ENCODE data around the gene ZNF546.
"Not testable (repeated sequence)": the region's sequence is repeated elsewhere in the genome, so short reads cannot be mapped to it uniquely, and the experiment has no call there.

Gene ZNF546

DNA sequence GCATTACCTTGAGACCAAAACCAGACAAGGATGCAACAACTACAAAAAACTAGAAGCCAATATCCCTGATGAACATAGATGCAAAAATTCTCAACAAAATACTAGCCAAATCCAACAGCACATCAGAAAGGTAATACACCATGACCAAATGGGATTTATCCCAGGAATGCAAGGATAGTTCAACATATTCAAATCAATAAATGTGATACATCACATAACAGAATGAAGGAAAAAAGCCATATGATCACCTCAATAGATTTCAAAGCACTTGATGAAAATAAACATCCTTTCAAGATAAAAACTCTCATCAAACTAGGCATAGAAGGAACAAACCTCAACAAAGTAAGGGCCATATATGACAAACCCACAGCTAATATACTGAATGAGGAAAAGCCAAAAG is 10.2 kb upstream of the ZNF546 start:
- DNase-seq (ENCODE audit: low spot score), result no peak

DNA sequence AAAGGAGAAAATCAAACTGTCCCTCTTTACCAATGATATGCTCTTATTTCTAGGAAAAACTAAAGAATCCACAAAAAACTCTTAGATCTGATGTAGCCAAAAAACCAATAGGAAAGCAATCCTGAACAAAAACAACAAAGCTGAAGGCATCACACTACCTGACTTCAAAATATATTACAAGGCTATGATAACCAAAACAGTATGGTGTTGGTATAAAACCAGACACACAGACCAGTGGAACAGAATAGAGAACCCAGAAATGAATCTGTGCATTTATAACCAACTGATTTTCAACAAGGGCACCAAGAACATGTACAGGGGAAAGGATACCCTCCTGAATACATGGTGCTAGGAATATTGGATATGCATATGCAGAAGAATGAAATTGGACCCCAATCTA is 9.7 kb upstream of the ZNF546 start:
- DNase-seq (ENCODE audit: low spot score), result no peak

DNA sequence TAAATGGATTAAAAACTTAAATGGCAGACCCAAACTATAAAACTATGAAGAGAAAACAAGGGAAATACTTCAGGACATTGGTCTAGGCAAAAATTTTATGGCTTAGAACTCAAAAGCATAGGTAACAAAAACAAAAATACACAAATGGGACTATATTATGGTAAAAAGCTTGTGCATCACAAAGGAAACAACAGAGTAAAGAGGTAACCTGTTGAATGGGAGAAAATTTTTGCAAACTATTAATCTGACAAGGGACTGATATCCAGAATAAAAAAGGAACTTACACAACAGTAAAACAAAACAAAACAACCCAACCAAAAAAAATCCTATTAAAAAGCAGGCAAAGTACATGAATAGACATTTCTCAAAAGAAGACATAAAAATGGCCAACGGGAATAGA is 9.3 kb upstream of the ZNF546 start:
- no peak for DNase-seq (ENCODE audit: low spot score)

DNA sequence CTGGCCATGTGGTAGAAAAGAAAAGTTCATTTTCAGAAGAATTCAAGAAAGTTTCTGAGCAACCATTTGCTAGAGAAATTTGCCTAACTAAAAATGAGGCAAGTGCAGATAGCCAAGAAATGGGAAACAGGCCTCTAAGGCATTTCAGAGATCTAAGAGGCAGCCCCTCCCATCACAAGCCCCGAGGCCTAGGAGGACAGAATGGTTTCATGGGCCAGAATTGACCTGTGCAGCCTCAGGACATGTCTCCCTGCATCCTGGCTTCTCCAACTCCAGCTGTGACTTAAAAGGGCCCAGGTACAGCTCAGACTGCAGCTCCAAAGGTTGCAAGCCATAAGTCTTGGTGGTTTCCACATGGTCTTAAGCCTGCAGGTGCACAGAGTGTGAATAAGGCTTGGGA is 3.3 kb upstream of the ZNF546 start:
- no peak for DNase-seq (ENCODE audit: low spot score)

DNA sequence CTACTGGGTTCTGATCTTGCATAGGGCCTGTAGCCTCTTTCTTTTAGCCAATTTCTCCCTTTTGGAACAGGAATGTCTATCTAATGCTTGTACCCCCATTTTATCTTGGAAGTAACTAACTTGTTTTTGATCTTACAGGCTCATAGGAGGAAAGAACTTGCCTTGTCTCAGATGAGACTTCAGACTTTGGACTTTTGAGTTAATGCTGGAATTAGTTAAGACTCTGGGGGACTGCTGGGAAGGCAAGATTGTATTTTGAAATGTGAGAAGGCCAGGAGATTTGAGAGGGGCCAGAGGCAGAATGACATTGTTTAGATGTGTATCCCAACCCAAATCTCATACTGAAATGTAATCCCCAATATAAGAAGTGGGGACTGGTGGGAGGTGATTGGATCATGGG is 2.5 kb upstream of the ZNF546 start:
- no peak for DNase-seq (ENCODE audit: low spot score)

DNA sequence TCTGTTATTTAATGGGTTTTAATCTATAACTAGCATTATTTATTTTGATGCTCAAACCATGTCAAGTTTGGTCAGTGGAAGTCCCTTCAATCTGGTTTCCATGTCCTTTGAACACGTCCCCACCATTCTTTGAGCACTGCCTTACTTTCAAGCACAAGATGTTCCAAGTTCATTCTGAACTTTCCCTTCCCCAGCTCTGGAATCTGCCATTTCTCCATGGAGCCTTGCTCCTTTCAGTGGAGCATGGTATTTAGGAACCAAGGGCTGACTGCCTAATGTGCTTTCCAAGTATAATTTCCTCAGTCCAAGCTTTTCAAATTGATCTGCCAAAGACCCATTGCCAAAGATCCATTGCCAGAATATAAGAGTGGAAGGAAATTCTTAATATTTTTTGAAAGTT is 1.1 kb upstream of the ZNF546 start:
- DNase-seq (ENCODE audit: low spot score), result no peak

DNA sequence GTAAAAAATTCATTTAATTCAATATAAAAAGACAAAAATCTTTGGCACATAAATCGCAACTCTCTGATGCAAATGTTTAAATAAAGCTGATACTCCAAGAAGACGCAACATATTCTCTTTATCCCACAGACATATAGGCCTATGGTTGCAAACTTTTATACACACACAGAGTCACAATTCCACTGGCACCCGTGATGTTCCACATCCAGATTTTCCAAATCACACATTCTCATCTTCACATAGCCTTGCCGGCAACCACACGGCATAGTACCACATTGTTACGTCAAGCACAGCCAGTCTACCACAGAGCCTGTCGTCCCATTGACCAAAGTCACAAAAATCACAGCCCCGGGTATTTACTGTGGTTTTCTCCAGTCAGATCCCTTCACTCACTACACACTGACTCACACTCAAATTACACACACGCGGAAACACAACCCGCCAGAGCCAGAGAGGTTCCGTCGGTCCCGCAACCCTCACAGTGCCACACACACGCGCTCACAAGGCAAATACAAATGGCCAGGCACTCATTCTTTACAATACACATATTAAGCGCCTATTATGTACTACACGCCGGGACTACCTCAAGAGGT is 546 bp upstream of the ZNF546 start:
- DNase-seq (ENCODE audit: low spot score), result no peak

DNA sequence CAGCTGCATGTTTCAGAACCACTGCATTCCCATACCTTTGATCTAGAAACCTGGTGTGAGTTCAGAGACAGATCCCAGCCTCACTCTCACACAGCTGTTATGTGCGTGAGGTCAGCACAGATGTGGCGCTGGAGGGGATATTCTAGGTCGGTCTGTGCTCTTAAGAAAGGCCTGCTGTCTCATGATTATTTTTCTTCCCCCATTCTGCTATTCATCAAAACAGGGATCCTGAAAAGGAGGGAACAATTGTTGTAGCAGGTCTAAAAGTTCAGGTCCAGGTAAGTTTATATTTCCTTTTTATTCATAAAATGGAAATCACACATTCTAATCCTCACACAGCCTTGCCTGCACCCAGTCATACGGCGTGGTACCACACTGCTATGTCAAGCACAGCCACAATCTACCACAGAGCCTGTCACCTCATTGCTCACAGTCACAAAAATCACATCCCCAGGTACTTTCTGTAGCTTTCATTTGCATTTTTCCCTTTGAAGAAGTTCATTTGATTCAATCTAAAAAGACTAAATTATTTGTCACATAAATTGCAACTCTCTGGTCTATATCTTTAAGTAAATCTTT is 867 bp downstream of the ZNF546 start:
- DNase-seq (ENCODE audit: low spot score), result no peak

DNA sequence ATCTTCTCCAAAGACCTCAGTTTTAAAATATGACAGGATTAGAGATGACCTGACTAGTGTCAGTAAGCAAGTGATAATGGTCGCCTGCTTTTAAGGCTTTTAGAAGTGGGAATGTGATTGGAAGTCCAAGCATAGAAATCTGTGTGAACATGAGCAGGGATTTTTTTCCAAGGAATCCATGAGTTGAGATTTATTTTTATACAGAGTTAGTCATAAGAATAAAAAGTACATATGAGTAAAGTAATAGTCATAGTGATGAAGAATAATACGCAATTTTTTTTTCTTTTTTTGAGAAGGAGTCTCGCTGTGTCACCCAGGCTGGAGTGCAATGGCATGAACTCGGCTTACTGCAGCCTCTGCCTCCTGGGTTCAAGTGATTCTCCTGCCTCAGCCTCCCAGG is 1.6 kb downstream of the ZNF546 start:
- no peak for DNase-seq (ENCODE audit: low spot score)

DNA sequence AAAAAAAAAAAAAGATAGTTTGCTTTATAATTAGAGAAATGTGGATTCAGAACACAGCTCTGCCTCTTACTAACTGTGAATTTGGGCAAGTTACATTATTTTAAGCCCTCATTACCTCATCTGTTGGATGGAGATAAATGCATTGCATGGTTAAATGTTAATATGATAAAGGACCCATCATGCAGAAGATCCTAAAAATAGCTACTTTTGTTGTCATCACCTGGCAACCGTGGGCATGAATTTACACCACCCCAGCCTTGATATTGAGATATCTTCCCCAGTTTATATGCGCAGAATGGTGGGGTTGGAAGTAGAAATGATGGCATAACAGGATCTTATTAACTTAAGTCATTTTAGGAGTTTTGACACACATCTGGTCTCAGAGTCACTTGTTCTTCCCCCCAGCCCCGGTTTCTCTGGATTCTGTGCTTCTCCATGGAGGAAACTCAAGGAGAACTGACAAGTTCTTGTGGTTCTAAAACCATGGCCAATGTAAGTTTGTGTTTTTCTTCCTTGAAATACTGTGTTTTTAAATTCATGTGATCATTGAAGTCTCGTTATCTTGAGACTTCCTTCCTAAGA is 8.9 kb downstream of the ZNF546 start:
- DNase-seq (ENCODE audit: low spot score), result no peak

DNA sequence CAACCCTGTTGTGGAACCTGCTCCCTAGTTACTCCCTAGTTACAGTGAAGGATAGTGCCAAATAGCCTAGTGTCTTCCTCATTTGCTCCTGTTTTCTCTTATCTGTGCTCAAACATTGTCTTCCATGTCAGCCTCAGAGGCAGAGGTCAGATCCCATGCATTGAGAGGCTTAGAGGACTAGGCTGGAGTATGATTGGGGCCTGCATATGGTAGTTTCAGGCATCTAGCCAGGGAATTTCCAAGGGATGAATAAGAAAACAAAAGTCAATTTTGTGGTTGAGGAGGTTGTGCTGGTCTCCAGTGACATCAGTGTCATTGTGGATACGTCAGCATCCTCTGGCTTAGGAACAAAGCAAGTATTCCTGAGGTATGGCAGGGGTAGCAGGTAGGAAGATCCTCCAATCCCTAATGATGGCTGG is 9.4 kb downstream of the ZNF546 start:
- no peak for DNase-seq (ENCODE audit: low spot score)

DNA sequence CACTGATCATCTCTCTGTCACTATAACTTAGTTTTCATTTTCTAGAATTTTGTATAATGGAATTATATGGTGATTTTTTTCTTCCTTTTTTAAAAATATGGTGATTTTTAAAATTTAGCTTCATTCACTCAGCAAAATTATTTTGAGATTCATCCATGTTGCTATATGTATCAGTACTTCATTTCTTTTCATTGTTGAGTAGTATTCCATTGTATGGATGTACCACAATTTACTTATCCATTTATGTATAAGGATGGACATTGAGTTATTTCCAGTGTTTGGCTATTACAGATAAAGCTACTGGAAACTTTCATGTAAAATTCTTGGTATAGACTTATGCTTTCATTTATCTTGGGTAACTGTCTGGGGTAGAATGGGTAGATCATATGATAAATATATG is 12.8 kb downstream of the ZNF546 start:
- DNase-seq (ENCODE audit: low spot score), result no peak

DNA sequence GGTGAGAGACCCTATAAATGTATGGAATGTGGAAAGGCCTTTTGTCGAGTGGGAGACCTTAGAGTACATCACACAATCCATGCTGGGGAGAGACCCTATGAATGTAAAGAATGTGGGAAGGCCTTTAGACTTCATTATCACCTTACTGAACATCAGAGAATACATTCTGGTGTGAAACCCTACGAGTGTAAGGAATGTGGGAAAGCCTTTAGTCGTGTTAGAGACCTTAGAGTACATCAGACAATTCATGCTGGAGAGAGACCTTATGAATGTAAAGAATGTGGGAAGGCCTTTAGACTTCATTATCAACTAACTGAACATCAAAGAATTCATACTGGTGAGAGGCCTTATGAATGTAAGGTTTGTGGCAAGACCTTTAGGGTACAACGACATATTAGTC is 17.1 kb downstream of the ZNF546 start:
- DNase-seq (ENCODE audit: low spot score), result no peak

DNA sequence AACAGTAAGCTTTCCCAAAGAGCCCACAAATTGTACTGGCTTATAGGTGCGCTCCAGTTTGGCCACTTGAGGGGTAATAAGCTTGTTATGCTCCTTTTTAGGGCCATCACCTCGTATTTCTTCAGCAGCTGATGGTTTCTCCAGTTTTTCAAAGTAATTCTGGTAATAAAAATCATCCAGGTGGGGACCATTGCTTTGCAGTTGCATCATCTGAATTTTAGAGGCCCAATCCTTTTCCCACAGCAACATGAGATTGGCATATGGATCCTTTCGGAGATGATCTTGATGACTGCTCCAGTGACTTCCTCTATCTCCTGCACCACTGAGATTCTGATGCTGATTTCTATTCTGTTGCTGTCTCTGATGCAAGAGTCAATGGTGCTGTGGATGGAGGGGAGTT is 27.1 kb downstream of the ZNF546 start:
- no peak for DNase-seq (ENCODE audit: low spot score)

DNA sequence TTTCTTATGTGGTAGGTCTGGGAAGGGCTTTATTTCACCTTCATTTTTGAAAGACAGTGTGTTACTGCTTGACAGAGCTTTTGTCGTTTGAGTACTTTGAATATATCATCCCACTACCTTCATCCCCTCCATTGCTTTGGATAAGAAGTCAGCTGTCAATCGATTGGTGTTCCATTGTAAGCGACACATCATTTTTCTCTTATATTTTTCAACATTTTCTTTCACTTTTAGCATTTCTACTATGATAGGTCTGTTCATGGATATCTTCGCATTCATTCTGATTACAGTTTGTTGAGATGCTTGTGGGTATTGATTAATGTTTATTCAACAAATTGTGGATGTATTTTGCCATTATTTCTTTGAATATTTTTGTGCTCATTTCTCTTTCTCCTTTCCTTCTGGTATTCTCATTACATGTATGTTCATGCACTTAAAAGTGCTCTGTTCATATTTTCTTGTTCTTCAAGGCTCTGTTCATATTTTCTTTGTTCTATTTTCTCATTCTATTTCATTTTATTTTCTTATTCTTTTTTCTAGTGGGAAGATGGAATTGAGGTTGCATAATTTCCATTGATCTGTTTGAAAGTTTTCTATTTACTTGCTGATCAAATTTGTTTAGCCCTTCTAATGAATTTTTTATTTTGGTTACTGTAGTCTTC is 29.2 kb downstream of the ZNF546 start:
- no peak for DNase-seq (ENCODE audit: low spot score)

DNA sequence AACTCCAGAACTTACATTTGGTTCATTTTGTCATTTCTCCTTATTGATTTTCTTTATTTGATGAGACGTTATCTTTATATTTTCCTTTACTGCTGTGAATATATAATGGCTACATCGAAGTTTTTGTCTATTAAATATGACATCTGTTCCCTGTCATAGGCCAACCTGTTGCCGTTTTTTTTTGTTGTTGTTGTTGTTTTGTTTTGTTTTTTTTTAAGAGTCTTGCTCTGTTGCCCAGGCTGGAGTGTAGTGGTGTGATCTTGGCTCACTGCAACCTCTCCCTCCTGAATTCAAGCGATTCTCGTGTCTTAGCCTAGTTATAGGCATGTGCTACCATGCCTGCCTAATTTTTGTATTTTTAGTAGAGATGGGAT is 29.7 kb downstream of the ZNF546 start:
- no peak for DNase-seq (ENCODE audit: low spot score)

DNA sequence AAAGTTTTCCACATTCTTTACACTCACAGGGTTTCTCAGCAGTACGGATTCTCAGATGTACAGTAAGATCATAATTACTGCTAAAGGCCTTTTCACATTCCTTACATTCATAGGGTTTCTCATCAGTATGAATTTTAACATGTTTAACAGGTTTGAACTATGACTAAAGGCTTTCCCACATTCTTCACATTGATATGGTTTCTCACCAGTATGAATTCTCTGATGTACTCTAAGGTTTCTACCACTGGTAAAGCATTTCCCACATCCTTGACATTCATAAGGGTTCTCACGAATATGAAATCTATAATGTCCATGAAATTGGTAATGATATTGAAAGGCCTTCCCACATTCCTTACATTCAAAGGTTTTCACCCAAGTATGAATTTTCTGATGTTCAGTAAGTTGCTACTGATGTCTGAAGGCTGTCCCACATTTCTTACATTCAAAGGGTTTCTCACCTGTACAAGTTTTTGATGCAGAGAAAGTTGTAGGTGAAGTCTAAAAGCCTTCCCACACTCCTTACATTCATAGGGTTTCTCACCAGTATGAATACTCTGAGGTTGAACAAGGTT is 37.2 kb downstream of the ZNF546 start:
- no peak for DNase-seq (ENCODE audit: low spot score)

DNA sequence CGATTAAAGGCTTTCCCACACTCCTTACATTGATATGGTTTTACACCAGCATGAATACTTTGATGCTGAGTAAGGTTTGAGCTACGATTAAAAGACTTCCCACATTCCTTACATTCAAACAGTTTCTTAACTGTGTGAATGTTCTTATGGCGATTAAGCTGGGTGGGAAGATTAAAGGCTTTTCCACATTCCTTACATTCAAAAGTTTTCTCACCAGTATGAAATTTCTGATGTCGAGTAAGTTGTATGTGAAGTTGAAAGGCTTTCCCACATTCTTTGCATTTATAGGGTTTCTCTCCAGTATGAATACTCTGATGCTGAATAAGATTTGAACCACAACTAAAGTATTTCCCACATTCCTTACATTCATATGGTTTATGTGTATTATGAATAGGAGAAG is 39.1 kb downstream of the ZNF546 start:
- DNase-seq (ENCODE audit: low spot score), result no peak

DNA sequence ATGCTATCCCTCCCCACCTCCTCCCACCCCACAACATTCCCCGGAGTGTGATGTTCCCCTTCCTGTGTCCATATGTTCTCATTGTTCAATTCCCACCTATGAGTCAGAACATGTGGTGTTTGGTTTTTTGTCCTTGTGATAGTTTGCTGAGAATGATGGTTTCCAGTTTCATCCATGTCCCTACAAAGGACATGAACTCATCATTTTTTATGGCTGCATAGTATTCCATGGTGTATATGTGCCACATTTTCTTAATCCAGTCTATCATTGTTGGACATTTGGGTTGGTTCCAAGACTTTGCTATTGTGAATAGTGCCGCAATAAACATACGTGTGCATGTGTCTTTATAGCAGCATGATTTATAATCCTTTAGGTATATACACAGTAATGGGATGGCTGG is 41.2 kb downstream of the ZNF546 start:
- not testable (repeated sequence) for DNase-seq (ENCODE audit: low spot score)

DNA sequence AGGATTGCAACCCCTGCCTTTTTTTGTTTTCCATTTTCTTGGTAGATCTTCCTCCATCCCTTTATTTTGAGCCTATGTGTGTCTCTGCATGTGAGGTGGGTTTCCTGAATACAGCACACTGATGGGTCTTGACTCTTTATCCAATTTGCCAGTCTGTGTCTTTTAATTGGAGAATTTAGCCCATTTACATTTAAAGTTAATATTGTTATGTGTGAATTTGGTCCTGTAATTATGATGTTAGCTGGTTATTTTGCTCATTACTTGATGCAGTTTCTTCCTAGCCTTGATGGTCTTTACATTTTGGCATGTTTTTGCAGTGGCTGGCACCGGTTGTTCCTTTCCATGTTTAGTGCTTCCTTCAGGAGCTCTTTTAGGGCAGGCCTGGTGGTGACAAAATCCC is 44.9 kb downstream of the ZNF546 start:
- not testable (repeated sequence) for DNase-seq (ENCODE audit: low spot score)

DNA sequence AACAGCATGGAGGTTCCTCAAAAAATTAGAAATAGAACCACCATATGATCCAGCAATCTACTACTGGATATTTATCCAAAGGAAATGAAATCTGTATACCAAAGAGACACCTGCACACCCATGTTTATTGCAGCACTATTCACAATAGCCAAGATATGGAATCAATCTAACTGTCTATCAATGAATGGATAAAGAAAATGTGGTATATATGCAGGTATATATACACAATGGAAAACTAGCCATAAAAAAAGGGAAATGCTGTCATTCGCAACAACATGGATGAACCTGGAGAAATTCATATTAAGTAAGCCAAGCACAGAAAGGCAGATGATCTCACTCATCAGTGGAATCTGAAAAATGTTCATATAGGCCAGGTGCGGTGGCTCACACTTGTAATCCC is 56.6 kb downstream of the ZNF546 start:
- no peak for DNase-seq (ENCODE audit: low spot score)

DNA sequence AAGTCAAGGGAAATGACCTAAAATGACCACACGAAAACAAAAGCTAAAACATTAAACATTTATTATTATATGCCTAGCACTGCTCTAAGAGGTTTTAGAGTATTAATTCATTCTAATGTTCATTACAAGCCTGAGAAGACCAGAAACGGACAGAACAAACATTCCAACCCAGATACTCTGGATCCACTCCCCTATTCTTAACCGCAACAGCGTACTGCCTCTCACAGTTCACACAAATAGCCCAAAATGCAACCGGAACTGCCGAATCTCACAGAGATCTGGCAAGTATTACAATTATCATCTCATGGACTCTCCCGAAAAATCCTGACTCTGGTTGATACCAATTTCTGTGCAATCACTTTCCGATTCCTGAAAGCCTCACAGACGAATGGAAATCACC is 57.8 kb downstream of the ZNF546 start:
- DNase-seq (ENCODE audit: low spot score), result no peak

DNA sequence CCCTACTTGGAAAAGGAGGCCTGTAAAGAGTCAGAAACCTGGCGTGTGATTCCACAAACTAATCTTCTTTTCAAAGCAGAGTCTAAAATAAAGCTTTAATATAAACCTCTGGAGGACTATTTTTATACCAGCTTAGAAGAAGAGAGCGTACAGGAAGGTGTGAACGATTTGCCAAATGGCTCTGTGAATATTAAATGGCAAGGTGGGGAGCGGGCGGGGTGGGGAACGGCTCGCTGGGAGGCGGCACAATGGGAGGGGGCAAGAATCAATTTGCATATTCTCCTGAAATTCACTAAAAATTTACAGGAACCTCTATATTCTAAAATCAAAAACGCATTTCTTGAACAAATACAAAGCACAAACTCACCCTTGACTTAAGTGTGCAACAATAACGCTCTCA is 58.2 kb downstream of the ZNF546 start:
- no peak for DNase-seq (ENCODE audit: low spot score)

Data from ecto neural progenitor cell (in vitro differentiated cells).